CD4-positive, alpha-beta memory T cell (primary cell): Measurements from ENCODE around the gene NELL1. TPM values are rescaled to one million over a fixed set of nuclear protein-coding genes. Genes with fewer than 3 reads are reported as not detected.

Source experiments
- CTCF ChIA-PET: fragments of 350-600 bp; sonication (Branson Sonifier 250); formaldehyde crosslinking; loops from one replicate; lab custom pipeline; 2021; ENCODE audit warnings: inconsistent platforms; ENCODE audit not compliant: partially characterized antibody; lab: Charles Lee
- POLR2A ChIA-PET: fragments of 350-600 bp; sonication (Branson Sonifier 250); formaldehyde crosslinking; loops from one replicate; lab custom pipeline; 2021; ENCODE audit not compliant: partially characterized antibody; lab: Charles Lee
- DNase-seq, 5 donors: peaks; one replicate each; pipeline versions ENCODE4 v3.0.0 to v3.0.0-alpha.2; 2020 to 2022; ENCODE audit warnings: mixed read lengths in 1 of 5
- H3K27ac ChIP-seq: one replicate; pipeline ENCODE4 v1.7.0; 2013; ENCODE audit warnings: low read depth, low read length
- H3K27me3 ChIP-seq: 2 replicates; pipeline ENCODE4 v1.7.0; 2013; ENCODE audit warnings: mild to moderate bottlenecking, low read length, moderate library complexity; ENCODE audit not compliant: insufficient read depth
- H3K36me3 ChIP-seq: 2 replicates; pipeline ENCODE4 v1.7.0; 2013; ENCODE audit warnings: mild to moderate bottlenecking, low read length, moderate library complexity; ENCODE audit not compliant: insufficient read depth
- H3K4me1 ChIP-seq: 2 replicates; pipeline ENCODE4 v1.7.0; 2013; ENCODE audit warnings: mild to moderate bottlenecking, low read length, moderate library complexity; ENCODE audit not compliant: insufficient read depth
- H3K4me3 ChIP-seq, 2 donors: one replicate each; pipeline ENCODE4 v1.7.0; 2013; ENCODE audit warnings: low read length in 2 of 2, mild to moderate bottlenecking in 1 of 2
- H3K9me3 ChIP-seq, 2 donors: one replicate each; pipeline ENCODE4 v1.7.0; 2013; ENCODE audit warnings: low read length in 2 of 2, control low read depth in 1 of 2; ENCODE audit not compliant: control insufficient read depth in 1 of 2
- H3K27ac Mint-ChIP-seq, 7 donors: one replicate each; pipeline ENCODE4 v1.8.0; 2020 to 2021; ENCODE audit warnings: mixed read lengths in 7 of 7, mild to moderate bottlenecking in 6 of 7, inconsistent platforms in 3 of 7, moderate library complexity in 3 of 7
- H3K27me3 Mint-ChIP-seq, 2 donors: one replicate each; pipeline ENCODE4 v1.8.0; 2020 to 2021; ENCODE audit warnings: mixed read lengths in 2 of 2
- H3K36me3 Mint-ChIP-seq, 2 donors: one replicate each; pipeline ENCODE4 v1.8.0; 2020 to 2021; ENCODE audit warnings: mixed read lengths in 2 of 2, inconsistent platforms in 1 of 2, mild to moderate bottlenecking in 1 of 2
- H3K4me1 Mint-ChIP-seq, 4 donors: one replicate each; pipeline ENCODE4 v1.8.0; 2020 to 2021; ENCODE audit warnings: mixed read lengths in 4 of 4, mild to moderate bottlenecking in 1 of 4
- H3K4me3 Mint-ChIP-seq, 8 donors: one replicate each; pipeline ENCODE4 v1.8.0; 2020 to 2021; ENCODE audit warnings: mixed read lengths in 8 of 8, mild to moderate bottlenecking in 7 of 8, moderate library complexity in 6 of 8, inconsistent platforms in 3 of 8
- H3K9me3 Mint-ChIP-seq, 8 donors: one replicate each; pipeline ENCODE4 v1.8.0; 2020 to 2021; ENCODE audit warnings: mixed read lengths in 8 of 8, mild to moderate bottlenecking in 5 of 8, inconsistent platforms in 3 of 8, moderate library complexity in 1 of 8
- intact Hi-C: fragments of 100-400 bp; cut with micrococcal nuclease; formaldehyde crosslinking; loops from one replicate; pipeline ENCODE4 v1.15.1; 2023
- polyA plus RNA-seq, 2 donors: library from polyadenylated mRNA; unstranded; fragments of 300-500 nt; fragmentation: Illumina TruSeq; gene quantifications; one replicate each; pipeline ENCODE4 v1.2.3, GENCODE V29; 2021
- total RNA-seq, 2 experiments: library from RNA; stranded (reverse); gene quantifications; one replicate each; pipeline ENCODE4 v1.2.3, GENCODE V29; 2021

The NELL1 gene
- total and polyA plus RNA-seq, 4 experiments from 2014 or later: not detected

DNA sequence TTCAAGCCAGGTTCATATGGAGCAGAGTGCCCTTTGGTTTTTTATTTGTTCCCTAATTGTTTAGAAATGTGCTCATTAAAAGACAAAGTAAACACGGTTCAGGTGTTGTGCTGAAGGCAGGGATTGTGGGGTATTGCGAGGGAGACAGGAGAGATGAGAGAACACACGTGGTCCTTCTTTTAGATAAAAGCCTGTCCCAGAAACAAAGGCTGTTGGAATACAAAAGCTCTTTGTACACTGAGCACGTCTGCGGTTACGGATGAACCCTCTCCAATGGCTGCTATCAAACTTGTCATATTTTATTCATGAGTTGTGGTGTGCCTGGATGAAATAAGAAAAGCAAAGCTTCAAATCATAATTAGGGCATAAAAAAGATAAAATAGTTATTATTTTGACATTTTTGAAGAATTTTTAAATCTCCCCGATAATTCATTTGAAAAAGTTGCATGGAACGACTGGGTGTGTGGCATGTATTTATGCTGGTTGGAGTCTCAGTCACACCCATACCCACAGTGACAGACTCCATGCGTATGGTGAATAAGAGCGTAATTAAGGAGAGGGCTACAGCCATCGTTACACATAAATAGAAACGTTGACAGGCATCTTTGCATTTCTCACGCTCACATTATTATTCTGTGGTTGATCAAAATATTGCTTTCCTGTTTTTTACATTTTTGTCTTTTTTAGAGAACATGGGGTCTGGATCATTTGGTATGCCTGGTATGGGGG lies 92.9 kb downstream of the NELL1 start:
- H3K9me3 ChIP-seq: no peaks in the 10 kb centered on the region
- POLR2A ChIA-PET: no interaction called here
- Mint-ChIP-seq H3K27me3 (no peaks in the 10 kb centered on the region), H3K4me3 (no peak overlapping the region), H3K27ac (no peak overlapping the region), H3K9me3 (peaks cover 0 to 8% (median 3%) of the 10 kb centered on the region in 8 donors), H3K4me1 (no peaks in the 10 kb centered on the region), H3K36me3 (no peaks in the 10 kb centered on the region)
- DNase-seq: no peak
- no peaks in the 10 kb centered on the region for H3K4me1 ChIP-seq
- CTCF ChIA-PET: no interaction called here
- no peaks in the 10 kb centered on the region for H3K27me3 ChIP-seq
- no peak overlapping the region for H3K27ac ChIP-seq
- no peaks in the 10 kb centered on the region for H3K36me3 ChIP-seq
- intact Hi-C loops: no loop called here
- no peak overlapping the region for H3K4me3 ChIP-seq

DNA sequence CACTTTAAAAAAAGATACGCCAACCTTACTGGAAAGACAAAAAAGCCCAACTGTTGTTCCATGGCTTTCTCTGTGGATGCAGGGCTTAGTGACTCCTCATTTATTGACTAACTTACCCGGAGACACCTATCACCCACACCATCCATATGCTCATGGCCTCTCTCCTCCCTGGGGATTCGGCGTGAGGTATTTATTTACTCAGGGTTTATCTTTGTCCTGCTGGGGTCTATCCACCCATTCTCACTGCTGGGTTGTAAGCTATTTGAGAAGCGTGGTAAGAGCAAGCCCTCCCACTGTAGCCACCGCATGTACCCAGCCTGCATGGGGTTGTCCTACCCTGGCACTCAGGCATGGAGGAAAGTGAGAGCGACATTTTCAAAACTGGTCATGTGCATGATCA lies 93.6 kb downstream of the NELL1 start:
- peaks cover 0 to 8% (median 3%) of the 10 kb centered on the region in 8 donors for H3K9me3 Mint-ChIP-seq
- H3K36me3 Mint-ChIP-seq: no peaks in the 10 kb centered on the region
- CTCF ChIA-PET: no interaction called here
- Histone ChIP-seq H3K4me3 (no peak overlapping the region), H3K36me3 (no peaks in the 10 kb centered on the region), H3K27me3 (no peaks in the 10 kb centered on the region), H3K9me3 (no peaks in the 10 kb centered on the region), H3K4me1 (no peaks in the 10 kb centered on the region), H3K27ac (no peak overlapping the region)
- H3K27me3 Mint-ChIP-seq: no peaks in the 10 kb centered on the region
- POLR2A ChIA-PET: no interaction called here
- H3K4me1 Mint-ChIP-seq: no peaks in the 10 kb centered on the region
- H3K4me3 Mint-ChIP-seq: no peak overlapping the region
- intact Hi-C loops: no loop called here
- H3K27ac Mint-ChIP-seq: no peak overlapping the region
- no peak for DNase-seq

DNA sequence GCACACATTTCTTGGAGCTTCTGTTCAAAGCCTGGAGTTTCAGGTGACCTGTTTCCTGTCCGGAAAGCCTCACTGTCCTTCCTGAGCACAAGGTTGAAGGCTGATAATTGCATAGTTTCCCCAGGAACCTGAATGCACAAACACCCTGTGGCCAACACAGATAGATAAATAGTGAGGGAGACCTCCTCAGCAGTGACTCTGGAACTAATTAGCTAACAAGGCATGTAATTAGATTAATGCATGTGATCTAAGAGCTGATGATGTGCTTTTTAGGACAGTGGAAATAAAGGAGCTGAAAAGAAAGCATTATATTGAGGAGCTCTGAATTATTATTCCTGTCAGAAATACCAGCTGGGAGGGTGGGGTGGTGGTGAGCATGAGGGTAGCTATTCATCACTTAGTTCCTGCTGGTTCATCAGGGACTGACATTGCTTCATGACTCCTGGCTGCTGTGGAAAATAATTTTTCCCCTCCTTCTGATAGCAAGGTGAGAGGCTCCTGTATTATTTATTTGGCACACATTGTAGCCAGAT lies 101.1 kb downstream of the NELL1 start:
- H3K36me3 ChIP-seq: no peaks in the 10 kb centered on the region
- Mint-ChIP-seq H3K9me3 (peaks cover 0 to 4% (median 0%) of the 10 kb centered on the region in 8 donors), H3K27ac (no peak overlapping the region), H3K4me1 (no peaks in the 10 kb centered on the region), H3K27me3 (no peaks in the 10 kb centered on the region), H3K4me3 (no peak overlapping the region), H3K36me3 (no peaks in the 10 kb centered on the region)
- no peaks in the 10 kb centered on the region for H3K27me3 ChIP-seq
- ChIA-PET CTCF (no interaction called here), POLR2A (no interaction called here)
- intact Hi-C loops: no loop called here
- H3K27ac ChIP-seq: no peak overlapping the region
- H3K9me3 ChIP-seq: no peaks in the 10 kb centered on the region
- no peak for DNase-seq
- H3K4me3 ChIP-seq: no peak overlapping the region
- H3K4me1 ChIP-seq: no peaks in the 10 kb centered on the region

DNA sequence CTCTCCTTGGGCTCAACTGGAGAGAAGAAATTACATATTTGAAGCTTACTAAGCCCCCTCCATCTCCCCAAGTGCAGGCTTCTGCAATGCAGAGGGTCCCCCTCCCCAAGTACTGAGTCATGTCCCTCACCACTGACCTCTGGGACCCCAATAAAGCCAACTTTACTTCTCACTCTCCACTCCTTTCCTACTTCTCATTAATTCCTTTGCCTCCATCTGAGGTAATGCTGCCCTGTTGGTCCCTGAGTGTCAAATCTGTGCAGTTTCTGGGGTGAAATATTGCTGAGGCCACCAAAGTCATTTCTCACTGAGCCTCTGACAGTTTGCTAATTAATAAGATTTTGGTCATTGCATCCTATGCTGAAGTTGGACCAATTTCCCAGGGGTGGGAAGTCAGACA lies 101.6 kb downstream of the NELL1 start:
- H3K4me3 Mint-ChIP-seq: no peak overlapping the region
- H3K36me3 Mint-ChIP-seq: no peaks in the 10 kb centered on the region
- intact Hi-C loops: no loop called here
- POLR2A ChIA-PET: no interaction called here
- no peaks in the 10 kb centered on the region for H3K27me3 Mint-ChIP-seq
- Histone ChIP-seq H3K27ac (no peak overlapping the region), H3K4me1 (no peaks in the 10 kb centered on the region), H3K27me3 (no peaks in the 10 kb centered on the region), H3K9me3 (no peaks in the 10 kb centered on the region), H3K36me3 (no peaks in the 10 kb centered on the region), H3K4me3 (no peak overlapping the region)
- DNase-seq: no peak
- peaks cover 0 to 3% (median 0%) of the 10 kb centered on the region in 8 donors for H3K9me3 Mint-ChIP-seq
- no peaks in the 10 kb centered on the region for H3K4me1 Mint-ChIP-seq
- H3K27ac Mint-ChIP-seq: no peak overlapping the region
- CTCF ChIA-PET: no interaction called here

DNA sequence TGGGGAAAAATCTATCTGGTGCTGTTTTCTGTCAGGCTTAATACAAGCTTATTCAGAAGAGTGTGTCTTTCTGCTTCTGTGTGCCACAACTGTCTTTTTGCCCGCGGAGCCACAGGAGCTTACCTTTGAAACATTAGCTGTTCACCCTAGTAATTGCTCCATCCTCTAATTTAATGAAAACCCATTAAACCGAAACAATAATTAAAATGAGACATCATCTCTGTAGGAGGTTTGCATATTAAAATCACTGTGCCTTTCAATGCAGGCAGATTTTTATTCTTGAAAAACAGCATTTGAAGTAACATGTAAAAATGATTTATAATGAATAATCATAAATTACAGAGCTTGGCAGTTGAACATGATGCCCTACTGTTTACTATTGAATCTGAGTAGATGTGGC lies 102.3 kb downstream of the NELL1 start:
- no peaks in the 10 kb centered on the region for H3K4me1 Mint-ChIP-seq
- CTCF ChIA-PET: no interaction called here

DNA sequence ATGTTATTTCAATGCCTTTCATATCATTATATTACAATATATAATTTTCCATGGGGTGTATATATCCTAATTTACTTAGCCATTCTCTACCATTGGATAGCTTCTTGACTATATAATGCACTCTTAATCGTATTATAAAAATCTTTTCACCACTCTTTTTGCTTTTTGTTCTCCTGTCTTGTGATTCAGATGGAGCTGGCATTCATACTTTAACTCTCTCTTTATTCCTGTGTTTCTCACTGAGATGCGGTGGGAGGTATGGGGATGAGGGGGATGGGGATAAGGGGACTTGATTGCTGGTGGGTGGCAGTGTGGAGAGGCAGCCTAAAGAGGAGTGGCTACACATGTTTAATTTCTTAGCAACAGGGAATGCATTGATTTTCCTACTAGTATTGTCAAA lies 105.9 kb downstream of the NELL1 start:
- no peaks in the 10 kb centered on the region for H3K36me3 ChIP-seq
- no peaks in the 10 kb centered on the region for H3K27me3 ChIP-seq
- no peaks in the 10 kb centered on the region for H3K4me1 Mint-ChIP-seq
- H3K27me3 Mint-ChIP-seq: no peaks in the 10 kb centered on the region
- H3K9me3 ChIP-seq: no peaks in the 10 kb centered on the region
- CTCF ChIA-PET: no interaction called here
- no peaks in the 10 kb centered on the region for H3K4me1 ChIP-seq
- H3K4me3 ChIP-seq: no peak overlapping the region
- intact Hi-C loops: no loop called here
- peaks cover 0 to 3% (median 0%) of the 10 kb centered on the region in 8 donors for H3K9me3 Mint-ChIP-seq
- no peak overlapping the region for H3K4me3 Mint-ChIP-seq
- POLR2A ChIA-PET: no interaction called here
- no peak overlapping the region for H3K27ac ChIP-seq
- no peaks in the 10 kb centered on the region for H3K36me3 Mint-ChIP-seq
- no peak for DNase-seq
- no peak overlapping the region for H3K27ac Mint-ChIP-seq

More for the DNA sequence above, 102.3 kb downstream of the NELL1 start:
- Histone ChIP-seq H3K4me1 (no peaks in the 10 kb centered on the region), H3K27ac (no peak overlapping the region), H3K9me3 (no peaks in the 10 kb centered on the region), H3K36me3 (no peaks in the 10 kb centered on the region), H3K27me3 (no peaks in the 10 kb centered on the region), H3K4me3 (no peak overlapping the region)
- no peak overlapping the region for H3K27ac Mint-ChIP-seq
- DNase-seq: no peak
- POLR2A ChIA-PET: no interaction called here
- no peaks in the 10 kb centered on the region for H3K36me3 Mint-ChIP-seq
- H3K4me3 Mint-ChIP-seq: no peak overlapping the region
- peaks cover 0 to 3% (median 0%) of the 10 kb centered on the region in 8 donors for H3K9me3 Mint-ChIP-seq
- no peaks in the 10 kb centered on the region for H3K27me3 Mint-ChIP-seq
- intact Hi-C loops: no loop called here

DNA sequence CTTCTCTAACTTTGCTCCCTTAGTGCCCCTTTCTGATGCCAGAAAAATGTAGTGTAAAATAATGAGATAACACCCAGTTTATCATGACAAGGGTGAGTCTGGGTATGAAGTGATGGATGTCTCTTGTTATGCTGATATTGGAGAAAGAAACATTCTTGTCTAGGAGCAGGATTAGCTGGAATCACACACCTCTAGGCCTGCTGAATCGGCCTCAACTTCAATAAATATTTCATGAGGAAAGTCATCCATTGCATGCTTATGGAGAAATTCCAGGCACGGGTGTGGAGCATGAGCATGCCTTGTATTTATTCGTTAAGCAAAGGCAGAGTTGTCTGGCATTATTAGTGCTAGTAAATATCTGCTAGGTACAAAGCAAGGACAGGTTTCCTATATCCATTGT lies 113.4 kb downstream of the NELL1 start:
- Mint-ChIP-seq H3K9me3 (peaks cover 0 to 10% (median 3%) of the 10 kb centered on the region in 8 donors), H3K4me3 (no peak overlapping the region), H3K4me1 (no peaks in the 10 kb centered on the region), H3K27ac (no peak overlapping the region), H3K36me3 (no peaks in the 10 kb centered on the region), H3K27me3 (no peaks in the 10 kb centered on the region)
- DNase-seq: no peak
- ChIA-PET POLR2A (no interaction called here), CTCF (no interaction called here)
- H3K4me1 ChIP-seq: no peaks in the 10 kb centered on the region
- H3K36me3 ChIP-seq: no peaks in the 10 kb centered on the region
- intact Hi-C loops: no loop called here
- no peaks in the 10 kb centered on the region for H3K9me3 ChIP-seq
- H3K27me3 ChIP-seq: no peaks in the 10 kb centered on the region
- H3K27ac ChIP-seq: no peak overlapping the region
- H3K4me3 ChIP-seq: no peak overlapping the region
